HFFc6 (cell line): ENCODE data around the gene PLCL2. TPM values are rescaled to one million over a fixed set of nuclear protein-coding genes. Genes with fewer than 3 reads are reported as not detected.

Source experiments
- DNase-seq: peaks from one replicate; pipeline ENCODE4 v3.0.0-alpha.2; 2018
- H3K27ac Mint-ChIP-seq: 2 replicates; pipeline ENCODE4 v1.8.0; 2020; ENCODE audit warnings: mild to moderate bottlenecking, mixed read lengths
- H3K27me3 Mint-ChIP-seq: 2 replicates; pipeline ENCODE4 v1.8.0; 2021; ENCODE audit warnings: mild to moderate bottlenecking, moderate library complexity, mixed read lengths; ENCODE audit not compliant: insufficient read depth
- H3K36me3 Mint-ChIP-seq: 2 replicates; pipeline ENCODE4 v1.8.0; 2021; ENCODE audit warnings: low read depth, mixed read lengths
- H3K4me1 Mint-ChIP-seq: 2 replicates; pipeline ENCODE4 v1.8.0; 2020; ENCODE audit warnings: low read depth, mixed read lengths
- H3K4me3 Mint-ChIP-seq: 2 replicates; pipeline ENCODE4 v1.8.0; 2020; ENCODE audit warnings: mild to moderate bottlenecking, moderate library complexity, mixed read lengths
- H3K9me3 Mint-ChIP-seq: 2 replicates; pipeline ENCODE4 v1.8.0; 2020; ENCODE audit warnings: mild to moderate bottlenecking, mixed read lengths
- CTCF ChIP-seq: fragments of 200-600 bp; sonication (generic); IDR thresholded peaks from 2 replicates; pipeline ENCODE4 v1.5.0; 2021; ENCODE audit warnings: antibody characterized with exemption, mild to moderate bottlenecking
- total RNA-seq, 6 experiments: library from RNA; stranded (reverse); fragmentation: NEBNext Ultra II Directional; extraction: Animal tissue kit (Norgen Biotek cat#: 25700); gene quantifications; 2 replicates in 1 of 6; 3 replicates in 5 of 6; pipeline ENCODE4 v1.2.3, GENCODE V29; 2021

Gene PLCL2
- total RNA-seq, 6 experiments from 2014 or later = 3.9 to 6.4 (median 5.7) TPM

- Mint-ChIP-seq H3K4me3 (no peak overlapping the region), H3K9me3 (no peaks in the 10 kb centered on the region; the same call in 1 of the 2 replicates), H3K4me1 (peaks cover 4% of the 10 kb centered on the region; the same call in 1 of the 2 replicates), H3K27me3 (peaks cover 10% of the 10 kb centered on the region), H3K27ac (no peak overlapping the region), H3K36me3 (no peaks in the 10 kb centered on the region)
- TF ChIP-seq CTCF = no peak
- no peak for DNase-seq
These were observed 249.1 kb downstream of the PLCL2 start for GRCh38 chr3:17133632-17134545.

- Mint-ChIP-seq H3K27ac (no peak overlapping the region), H3K9me3 (no peaks in the 10 kb centered on the region; the same call in 1 of the 2 replicates), H3K27me3 (peaks cover 11% of the 10 kb centered on the region), H3K4me3 (no peak overlapping the region), H3K36me3 (no peaks in the 10 kb centered on the region), H3K4me1 (peaks cover 10% of the 10 kb centered on the region; the same call in 1 of the 2 replicates)
- no peak for DNase-seq
- TF ChIP-seq CTCF = no peak
These were observed 250.9 kb downstream of the PLCL2 start for GRCh38 chr3:17135696-17136095.

GRCh38 chr3:17136136-17136721, 251.5 kb downstream of the PLCL2 start:
- no peaks in the 10 kb centered on the region for H3K36me3 Mint-ChIP-seq
- DNase-seq = no peak
- H3K27me3 Mint-ChIP-seq = peaks cover 11% of the 10 kb centered on the region
- H3K27ac Mint-ChIP-seq = no peak overlapping the region
- no peak overlapping the region for H3K4me3 Mint-ChIP-seq
- peaks cover 11% of the 10 kb centered on the region; the same call in 1 of the 2 replicates for H3K4me1 Mint-ChIP-seq
- no peak for TF ChIP-seq CTCF
- no peaks in the 10 kb centered on the region; the same call in 1 of the 2 replicates for H3K9me3 Mint-ChIP-seq

GRCh38 chr3:17137321-17137826, 252.6 kb downstream of the PLCL2 start:
- Mint-ChIP-seq H3K27me3 (peaks cover 11% of the 10 kb centered on the region), H3K4me1 (peaks cover 11% of the 10 kb centered on the region; the same call in 1 of the 2 replicates), H3K36me3 (no peaks in the 10 kb centered on the region), H3K4me3 (no peak overlapping the region), H3K9me3 (no peaks in the 10 kb centered on the region; the same call in 1 of the 2 replicates), H3K27ac (no peak overlapping the region)
- DNase-seq = no peak
- TF ChIP-seq CTCF = no peak

- Mint-ChIP-seq H3K9me3 (peaks cover 5% of the 10 kb centered on the region; the same call in 1 of the 2 replicates), H3K27me3 (peaks cover 10% of the 10 kb centered on the region), H3K36me3 (no peaks in the 10 kb centered on the region), H3K4me3 (no peak overlapping the region), H3K4me1 (peaks cover 11% of the 10 kb centered on the region; the same call in 1 of the 2 replicates), H3K27ac (no peak overlapping the region)
- no peak for DNase-seq
- no peak for TF ChIP-seq CTCF
These were observed 253.7 kb downstream of the PLCL2 start for GRCh38 chr3:17138246-17139039.
